H9 (cell line): ENCODE measurements around the gene EXOG. TPM values are rescaled to one million over a fixed set of nuclear protein-coding genes. Genes with fewer than 3 reads are reported as not detected.

Experiments
- DNase-seq: peaks from one replicate; pipeline ENCODE4 v3.0.0-alpha.2; 2017
- H2AFZ ChIP-seq: one replicate; pipeline ENCODE4 v1.6.1; 2013; ENCODE audit warnings: mild to moderate bottlenecking, low read length, control low read depth, moderate library complexity
- H2AK5ac ChIP-seq: 2 replicates; pipeline ENCODE4 v1.6.1; 2013; ENCODE audit warnings: low read length, control low read depth, mixed read lengths; ENCODE audit not compliant: insufficient read length
- H2BK120ac ChIP-seq: one replicate; pipeline ENCODE4 v1.6.1; 2013; ENCODE audit warnings: low read depth, mild to moderate bottlenecking, low read length, control low read depth, inconsistent platforms; ENCODE audit not compliant: poor library complexity, severe bottlenecking
- H2BK12ac ChIP-seq: 2 replicates; pipeline ENCODE4 v1.6.1; 2013; ENCODE audit warnings: low read length, control low read depth, mixed read lengths, low read depth; ENCODE audit not compliant: insufficient read length
- H2BK15ac ChIP-seq: 2 replicates; pipeline ENCODE4 v1.6.1; 2013; ENCODE audit warnings: low read depth, low read length, control low read depth
- H2BK20ac ChIP-seq: one replicate; pipeline ENCODE4 v1.6.1; 2013; ENCODE audit warnings: low read depth, mild to moderate bottlenecking, low read length, control low read depth, inconsistent platforms; ENCODE audit not compliant: poor library complexity, severe bottlenecking
- H2BK5ac ChIP-seq: 2 replicates; pipeline ENCODE4 v1.6.1; 2013; ENCODE audit warnings: low read length, control low read depth, mixed read lengths; ENCODE audit not compliant: insufficient read length
- H3K14ac ChIP-seq: 2 replicates; pipeline ENCODE4 v1.6.1; 2013; ENCODE audit warnings: low read length, control low read depth; ENCODE audit not compliant: insufficient read depth
- H3K18ac ChIP-seq: 2 replicates; pipeline ENCODE4 v1.6.1; 2013; ENCODE audit warnings: low read depth, mild to moderate bottlenecking, mixed read lengths, low read length, control low read depth; ENCODE audit not compliant: insufficient read length
- H3K23ac ChIP-seq: 2 replicates; pipeline ENCODE4 v1.6.1; 2013; ENCODE audit warnings: low read length, control low read depth, mixed read lengths, low read depth; ENCODE audit not compliant: insufficient read length
- H3K23me2 ChIP-seq: 2 replicates; pipeline ENCODE4 v1.6.1; 2013; ENCODE audit warnings: low read depth, mild to moderate bottlenecking, mixed read lengths, low read length, control low read depth; ENCODE audit not compliant: insufficient read length, poor library complexity, severe bottlenecking
- H3K27ac ChIP-seq: 2 replicates; pipeline ENCODE4 v1.5.1; 2013; ENCODE audit warnings: low read length, control low read depth, mixed read lengths, low read depth; ENCODE audit not compliant: insufficient read length
- H3K27me3 ChIP-seq: 2 replicates; pipeline ENCODE4 v1.6.1; 2013; ENCODE audit warnings: low read length, control low read depth, inconsistent platforms; ENCODE audit not compliant: insufficient read depth
- H3K4ac ChIP-seq: 2 replicates; pipeline ENCODE4 v1.6.1; 2013; ENCODE audit warnings: low read depth, mild to moderate bottlenecking, control low read depth, inconsistent platforms, low read length, moderate library complexity
- H3K4me1 ChIP-seq: 2 replicates; pipeline ENCODE4 v1.6.1; 2013; ENCODE audit warnings: low read length, control low read depth, inconsistent platforms; ENCODE audit not compliant: insufficient read depth
- H3K4me2 ChIP-seq: 2 replicates; pipeline ENCODE4 v1.6.1; 2013; ENCODE audit warnings: low read length, control low read depth, mixed read lengths; ENCODE audit not compliant: insufficient read length, insufficient read depth
- H3K56ac ChIP-seq: 2 replicates; pipeline ENCODE4 v1.6.1; 2013; ENCODE audit warnings: low read depth, mild to moderate bottlenecking, mixed read lengths, low read length, control low read depth; ENCODE audit not compliant: insufficient read length
- H3K79me1 ChIP-seq: 2 replicates; pipeline ENCODE4 v1.6.1; 2013; ENCODE audit warnings: low read depth, mild to moderate bottlenecking, moderate library complexity, low read length, control low read depth, inconsistent platforms; ENCODE audit not compliant: insufficient read depth, poor library complexity, severe bottlenecking
- H3K79me2 ChIP-seq: 2 replicates; pipeline ENCODE4 v1.6.1; 2013; ENCODE audit warnings: low read length, control low read depth, inconsistent platforms; ENCODE audit not compliant: insufficient read depth
- H3K9ac ChIP-seq: 2 replicates; pipeline ENCODE4 v1.6.1; 2013; ENCODE audit warnings: low read length, control low read depth, mixed read lengths; ENCODE audit not compliant: insufficient read length; ENCODE audit errors: extremely low read depth
- H3K9me3 ChIP-seq: one replicate; pipeline ENCODE4 v1.6.1; 2013; ENCODE audit warnings: low read depth, low read length, inconsistent platforms; ENCODE audit not compliant: control insufficient read depth
- H3T11ph ChIP-seq: one replicate; pipeline ENCODE4 v1.6.1; 2013; ENCODE audit warnings: mild to moderate bottlenecking, low read length, control low read depth, inconsistent platforms
- H4K20me1 ChIP-seq: one replicate; pipeline ENCODE4 v1.6.1; 2013; ENCODE audit not compliant: control insufficient read depth, insufficient read length, insufficient read depth
- H4K5ac ChIP-seq: 2 replicates; pipeline ENCODE4 v1.6.1; 2013; ENCODE audit warnings: low read depth, mild to moderate bottlenecking, mixed read lengths, low read length, control low read depth; ENCODE audit not compliant: insufficient read length
- H4K8ac ChIP-seq: replicated peaks from 2 replicates; pipeline ENCODE4 v1.6.1; 2013; ENCODE audit warnings: low read length, control low read depth, mixed read lengths, low read depth; ENCODE audit not compliant: insufficient read length
- H4K91ac ChIP-seq: 2 replicates; pipeline ENCODE4 v1.6.1; 2013; ENCODE audit warnings: low read depth, mild to moderate bottlenecking, moderate library complexity, mixed read lengths, low read length, control low read depth; ENCODE audit not compliant: insufficient read length
- H3K27ac Mint-ChIP-seq, 3 experiments: 2 replicates in 2 of 3; 3 replicates in 1 of 3; pipeline ENCODE4 v1.8.0; 2020 to 2021; ENCODE audit warnings: mixed read lengths in 3 of 3, mild to moderate bottlenecking in 1 of 3, moderate library complexity in 1 of 3
- H3K27me3 Mint-ChIP-seq: 2 replicates; pipeline ENCODE4 v1.8.0; 2021; ENCODE audit warnings: low read depth, mild to moderate bottlenecking, moderate library complexity, mixed read lengths
- H3K36me3 Mint-ChIP-seq, 3 experiments: 2 replicates in 2 of 3; 3 replicates in 1 of 3; pipeline ENCODE4 v1.8.0; 2020 to 2021; ENCODE audit warnings: low read depth in 3 of 3, mixed read lengths in 3 of 3; ENCODE audit not compliant: insufficient read depth in 1 of 3
- H3K4me1 Mint-ChIP-seq, 2 experiments: 2 replicates each; pipeline ENCODE4 v1.8.0; 2020; ENCODE audit warnings: mixed read lengths in 2 of 2
- H3K4me3 Mint-ChIP-seq, 2 experiments: 2 replicates in 1 of 2; 3 replicates in 1 of 2; pipeline ENCODE4 v1.8.0; 2020 to 2021; ENCODE audit warnings: mild to moderate bottlenecking in 2 of 2, mixed read lengths in 2 of 2, moderate library complexity in 1 of 2
- H3K9me3 Mint-ChIP-seq, 2 experiments: 2 replicates in 1 of 2; 3 replicates in 1 of 2; pipeline ENCODE4 v1.8.0; 2020; ENCODE audit warnings: mild to moderate bottlenecking in 2 of 2, mixed read lengths in 2 of 2, moderate library complexity in 1 of 2
- CTCF ChIP-seq: fragments of 200-600 bp; sonication (generic); conservative IDR thresholded peaks from 3 replicates; pipeline ENCODE4 v1.8.0; 2021; ENCODE audit warnings: antibody characterized with exemption, mild to moderate bottlenecking
- WGBS: extraction: QIAGEN DNeasy Blood & Tissue Kit; methylation state at CpG from one replicate; pipeline ENCODE4 v1.1.7; 2013; ENCODE audit warnings: missing lambda C conversion rate, low lambda C conversion rate, mixed read lengths; ENCODE audit not compliant: insufficient read length; ENCODE audit errors: extremely low coverage; 5-methylcytosine and 5-hydroxymethylcytosine counted together
- total RNA-seq: library from RNA; stranded (reverse); gene quantifications from 2 replicates; pipeline ENCODE4 v1.2.1, GENCODE V29; 2021

EXOG gene
- total RNA-seq, 1 experiment from 2014 or later, result 14.1 TPM

- H3K56ac ChIP-seq, result no peak overlapping the region
These were observed 6.4 kb upstream of the EXOG start for GRCh38 chr3:38489766-38490165.

More at GRCh38 chr3:38489766-38490165, 6.4 kb upstream of the EXOG start:
- no peak overlapping the region for H3T11ph ChIP-seq
- peaks cover 9 to 26% (median 16%) of the 10 kb centered on the region in 3 experiments; a peak in 5 of 7 replicates for H3K36me3 Mint-ChIP-seq
- H3K79me1 ChIP-seq, result no peaks in the 10 kb centered on the region
- H3K4me2 ChIP-seq, result no peak overlapping the region
- H3K4ac ChIP-seq, result no peak overlapping the region
- H3K27ac Mint-ChIP-seq, result no peak overlapping the region; a peak in 1 of 7 replicates
- no peak for DNase-seq
- no peak overlapping the region for H4K91ac ChIP-seq
- H3K4me3 Mint-ChIP-seq, result no peak overlapping the region
- no peaks in the 10 kb centered on the region for H3K4me1 ChIP-seq
- no peak overlapping the region for H2AFZ ChIP-seq
- H3K9ac ChIP-seq, result no peak overlapping the region
- H3K27me3 ChIP-seq, result no peaks in the 10 kb centered on the region; the same call in 1 of the 2 replicates
- no peaks in the 10 kb centered on the region for H3K23me2 ChIP-seq
- no peak overlapping the region for H3K18ac ChIP-seq
- H3K27ac ChIP-seq, result no peak overlapping the region
- no peaks in the 10 kb centered on the region for H3K27me3 Mint-ChIP-seq
- H2BK5ac ChIP-seq, result no peak overlapping the region
- no peak overlapping the region for H2BK20ac ChIP-seq
- no peak overlapping the region for H2BK120ac ChIP-seq
- no peaks in the 10 kb centered on the region for H3K79me2 ChIP-seq
- H4K20me1 ChIP-seq, result no peaks in the 10 kb centered on the region
- H2BK12ac ChIP-seq, result no peak overlapping the region
- H3K14ac ChIP-seq, result no peak overlapping the region
- H2BK15ac ChIP-seq, result no peak overlapping the region
- H4K8ac ChIP-seq, result no peak overlapping the region
- H3K9me3 Mint-ChIP-seq, result no peaks in the 10 kb centered on the region
- no peak for TF ChIP-seq CTCF
- H3K23ac ChIP-seq, result no peak overlapping the region
- WGBS, result no CpG with 5 or more reads among the region's 2 CpGs
- no peaks in the 10 kb centered on the region for H3K9me3 ChIP-seq
- no peaks in the 10 kb centered on the region for H3K4me1 Mint-ChIP-seq
- no peak overlapping the region for H4K5ac ChIP-seq
- H2AK5ac ChIP-seq, result no peak overlapping the region
